DMS 273 (cell line): Measurements from ENCODE around the gene BRSK1.

Experiments used
- DNase-seq: peaks from one replicate; lab custom pipeline; 2025; ENCODE audit not compliant: unreplicated experiment; lab: John Stamatoyannopoulos, UW

The BRSK1 gene

DNA sequence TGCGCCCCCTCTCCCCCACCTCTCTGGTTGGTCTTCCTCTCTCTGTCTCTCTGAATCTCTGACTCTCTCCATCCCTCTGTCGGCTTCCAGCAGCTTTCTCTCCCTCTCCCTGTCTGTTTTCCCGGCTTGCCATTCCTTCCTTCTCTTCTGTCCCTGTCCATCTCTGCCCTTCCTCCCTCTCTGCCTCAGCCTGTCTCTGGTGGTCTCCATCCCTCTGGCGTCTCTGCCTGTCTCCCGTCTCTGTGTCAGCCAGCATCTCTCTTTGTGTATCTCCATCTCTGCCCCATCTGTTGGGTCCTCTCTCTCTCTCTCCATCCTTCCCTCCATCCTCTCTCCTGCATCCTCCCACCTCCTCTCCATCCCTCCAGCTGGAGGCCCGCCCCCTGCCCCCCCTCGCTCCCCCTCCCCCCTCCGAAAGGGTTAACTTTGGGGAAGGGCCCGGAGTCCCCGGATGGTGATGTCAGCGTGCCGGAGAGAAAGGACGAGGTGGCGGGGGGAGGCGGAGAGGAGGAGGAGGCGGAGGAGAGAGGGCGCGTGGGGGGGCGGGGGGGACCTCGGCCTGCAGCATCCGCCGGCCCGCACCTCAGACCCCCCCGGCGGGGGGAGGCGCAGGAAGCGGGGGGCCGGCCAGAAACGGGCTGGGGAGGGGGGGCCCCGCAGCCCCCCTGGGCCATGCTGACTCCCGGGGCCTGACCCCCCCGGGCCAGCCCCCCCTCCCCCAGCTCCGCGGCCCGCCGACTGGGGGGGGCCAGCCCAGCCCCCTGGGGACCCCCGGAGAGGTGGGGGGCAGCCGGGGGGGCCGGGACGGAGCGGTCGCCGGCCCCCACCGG, at the start of gene BRSK1:
TSS of gene BRSK1 (plus strand) at position 450 of the 830 bp plus-strand sequence. CDS start 446 bp downstream, outside the sequence.
- peak; percentile 88 for DNase-seq

DNA sequence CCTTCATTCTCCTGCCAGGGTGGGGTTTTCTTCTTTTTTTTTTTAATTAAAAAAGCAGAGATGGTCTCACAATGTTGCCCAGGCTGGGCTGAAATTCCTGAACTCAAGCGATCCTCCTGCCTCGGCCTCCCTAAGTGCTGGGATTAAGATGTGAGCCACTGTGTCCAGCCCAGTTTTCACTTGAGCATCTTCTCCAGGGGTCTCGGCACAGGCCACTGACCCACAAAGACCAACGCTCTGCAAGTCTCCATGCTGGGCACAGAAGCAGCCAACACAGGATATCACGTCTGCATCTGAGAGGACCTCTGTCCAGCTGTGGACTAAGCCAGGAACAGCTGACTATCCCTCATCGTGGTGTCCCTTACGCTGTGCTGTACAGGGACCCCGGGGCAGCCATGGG, 45.8 kb upstream of the BRSK1 start:
- DNase-seq = no peak

DNA sequence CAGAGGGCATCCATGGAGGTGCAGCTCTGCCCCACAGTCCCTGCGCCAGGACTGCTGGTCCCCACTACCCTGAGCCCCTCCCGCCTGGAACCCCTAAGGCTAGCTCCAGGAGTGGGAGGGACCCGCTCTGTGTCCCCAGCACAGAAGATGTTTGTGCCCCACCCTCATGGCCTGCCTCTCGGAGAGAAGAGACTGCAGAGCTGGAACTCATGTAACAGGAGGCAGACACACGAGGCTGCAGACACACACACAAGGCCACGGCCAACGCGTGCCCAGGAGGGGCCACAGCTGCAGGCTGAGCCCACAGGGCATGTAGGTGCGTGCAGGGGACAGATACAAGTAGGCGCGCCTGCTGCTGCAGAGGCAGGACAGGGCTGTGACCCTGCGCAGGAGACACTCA, 44.8 kb upstream of the BRSK1 start:
- DNase-seq = no peak

- DNase-seq = no peak
These were observed 43.1 kb upstream of the BRSK1 start for GRCh38 chr19:55240713-55241020.

- DNase-seq = no peak
These were observed 42.5 kb upstream of the BRSK1 start for GRCh38 chr19:55241143-55241934.

- no peak for DNase-seq
These were observed 41.8 kb upstream of the BRSK1 start for GRCh38 chr19:55241935-55242464.

DNA sequence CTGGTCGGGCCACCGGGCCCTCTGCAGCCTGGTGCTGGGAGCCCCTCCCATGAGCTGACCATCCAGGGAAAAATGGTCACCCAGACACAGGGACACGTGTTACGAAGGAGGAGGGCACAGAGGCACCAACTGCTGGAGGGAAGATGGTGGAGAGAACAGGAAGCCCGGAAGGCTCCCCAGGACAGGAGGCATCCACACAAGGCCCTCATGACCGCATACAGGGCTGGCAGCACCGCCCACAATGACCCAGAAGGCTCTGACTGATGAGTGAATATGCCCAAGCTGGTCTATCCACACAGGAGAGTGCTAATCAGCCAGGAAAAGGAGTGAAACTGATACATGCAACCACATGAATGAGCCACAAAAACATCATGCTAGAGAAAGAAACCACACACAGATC, 41.3 kb upstream of the BRSK1 start:
- DNase-seq = no peak

- no peak for DNase-seq
These were observed 39.7 kb upstream of the BRSK1 start for GRCh38 chr19:55244004-55244680.

GRCh38 chr19:55245236-55245904, 38.4 kb upstream of the BRSK1 start:
- no peak for DNase-seq

DNA sequence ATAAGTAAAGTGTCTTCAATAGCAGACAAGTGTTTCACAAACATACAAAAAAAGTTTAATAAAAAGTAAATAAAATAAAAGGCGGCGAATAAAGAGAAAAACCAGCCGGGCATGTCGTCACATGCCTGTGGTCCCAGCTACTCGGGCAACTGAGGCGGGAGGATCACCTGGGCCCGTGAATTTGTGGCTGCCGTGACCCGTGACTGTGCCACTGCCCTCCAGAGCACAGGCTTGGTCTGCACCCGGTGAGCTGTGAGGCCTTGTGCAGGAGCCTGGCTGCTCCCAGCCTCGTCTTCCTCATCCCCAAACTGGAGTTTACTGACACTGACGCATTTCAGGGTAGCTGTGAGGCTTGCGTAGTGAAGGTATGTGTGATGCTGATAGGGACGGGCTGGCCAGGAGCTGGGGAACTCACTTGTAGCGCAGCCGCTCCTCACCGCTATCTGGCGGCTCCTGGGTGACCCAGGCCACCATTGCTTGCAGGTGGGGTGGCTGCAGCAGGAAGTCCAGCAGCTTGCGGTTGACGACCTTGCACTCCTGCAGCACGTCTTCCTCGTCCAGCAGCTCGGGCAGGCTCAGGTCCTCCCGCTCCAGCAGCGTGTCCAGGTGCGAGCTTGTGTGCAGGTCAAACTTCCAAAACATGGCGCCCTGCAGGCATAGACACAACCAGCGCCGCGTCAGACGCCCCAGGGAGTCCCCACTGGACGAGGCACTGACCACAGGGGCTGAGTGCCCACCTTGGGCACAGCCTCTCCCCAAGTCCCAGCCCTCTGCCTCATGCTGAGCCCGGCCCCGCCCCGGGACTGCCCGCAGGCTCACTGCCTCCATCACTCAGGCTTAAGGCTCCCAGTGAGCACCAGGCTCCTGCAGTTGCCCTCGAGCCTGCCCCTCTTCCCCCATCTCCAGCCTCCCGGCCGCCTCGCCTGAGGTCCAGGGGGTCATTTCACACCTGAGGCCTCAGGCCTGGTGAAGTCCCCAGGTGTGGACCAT, 37.0 kb upstream of the BRSK1 start:
- no peak for DNase-seq

DNA sequence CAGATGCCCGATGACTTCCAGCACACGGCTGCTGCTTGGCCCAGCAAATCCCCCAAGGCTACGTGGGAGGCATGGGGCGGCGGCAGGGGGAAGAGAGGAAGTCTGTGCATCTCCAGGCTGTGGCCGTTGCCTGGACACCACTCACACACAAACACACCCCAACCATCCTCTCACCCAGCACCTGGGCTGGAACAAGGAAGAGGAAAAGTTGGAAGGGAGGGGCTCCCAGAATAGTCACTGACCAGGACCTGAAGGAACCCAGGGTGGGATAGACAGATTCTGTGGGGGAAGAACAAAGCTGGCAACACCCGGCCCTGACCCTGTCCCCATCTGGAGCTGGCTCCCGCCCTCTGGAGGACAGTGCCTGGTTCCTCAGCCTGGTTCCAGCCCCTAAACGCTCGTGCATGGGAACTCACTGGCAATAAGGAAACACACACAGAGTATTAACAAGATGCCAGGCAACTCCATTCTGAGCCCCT, 36.1 kb upstream of the BRSK1 start:
- DNase-seq = no peak

GRCh38 chr19:55248166-55248675, 35.6 kb upstream of the BRSK1 start:
- DNase-seq = no peak

- no peak for DNase-seq
These were observed 35.1 kb upstream of the BRSK1 start for GRCh38 chr19:55248704-55249103.

GRCh38 chr19:55249841-55250240, 34.0 kb upstream of the BRSK1 start:
- no peak for DNase-seq

DNA sequence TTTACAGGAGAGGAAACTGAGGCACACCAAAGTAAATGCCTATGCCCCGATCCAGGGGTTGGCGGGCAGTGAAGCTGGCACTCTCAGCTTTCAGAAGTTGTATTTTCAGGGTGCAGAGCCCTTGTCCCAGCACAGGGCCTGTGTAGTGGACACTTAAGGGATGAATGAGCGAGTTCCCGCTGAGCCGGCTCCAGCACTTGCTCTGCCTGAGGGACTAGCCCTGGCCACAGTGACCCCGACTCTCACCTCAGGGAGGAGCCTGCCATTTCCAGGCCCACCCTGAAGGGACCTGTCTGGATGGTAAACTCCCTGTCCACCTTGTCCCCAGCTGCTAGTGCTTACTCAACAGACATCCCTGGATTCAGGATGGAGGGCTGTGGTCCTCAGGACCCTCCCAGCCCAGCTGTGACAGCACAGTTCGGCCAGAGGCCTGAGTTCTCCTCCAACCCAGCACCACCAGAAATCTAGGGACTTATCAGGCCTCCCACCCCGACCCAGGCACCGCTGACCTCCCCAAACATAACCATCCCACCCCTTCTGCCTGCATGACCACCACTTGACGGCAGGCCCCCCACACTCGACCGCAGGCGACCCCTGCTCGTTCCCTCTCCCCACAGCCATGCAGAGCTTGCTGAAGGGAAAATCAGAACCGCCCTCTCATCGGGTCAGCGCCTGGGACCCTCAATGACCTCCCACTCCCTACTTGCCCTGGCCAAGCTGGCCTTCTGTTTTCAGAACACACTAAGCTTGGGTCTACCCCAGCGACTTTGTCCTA, 33.3 kb upstream of the BRSK1 start:
- no peak for DNase-seq

- DNase-seq = no peak
These were observed 32.3 kb upstream of the BRSK1 start for GRCh38 chr19:55251341-55252081.

- DNase-seq = no peak
These were observed 30.8 kb upstream of the BRSK1 start for GRCh38 chr19:55252760-55253663.
